Smooth muscle cell (in vitro differentiated cells): ENCODE results near the gene GNPTG. TPM values are rescaled to one million over a fixed set of nuclear protein-coding genes. Genes with fewer than 3 reads are reported as not detected.

Experiments
- DNase-seq: peaks from one replicate; lab custom pipeline; 2025; ENCODE audit not compliant: unreplicated experiment; lab: John Stamatoyannopoulos, UW
- H2AFZ ChIP-seq: fragments of 200-600 bp; sonication (generic); 2 replicates; pipeline ENCODE4 v1.6.0; 2016; ENCODE audit warnings: antibody characterized with exemption, low read depth, mild to moderate bottlenecking
- H3F3A ChIP-seq: fragments of 200-600 bp; sonication (generic); 2 replicates; pipeline ENCODE4 v1.6.0; 2017; ENCODE audit warnings: antibody characterized with exemption, low read depth
- H3K27ac ChIP-seq: fragments of 200-600 bp; sonication (generic); 2 replicates; pipeline ENCODE4 v1.5.1; 2016; ENCODE audit warnings: low read depth, mild to moderate bottlenecking
- H3K27me3 ChIP-seq: fragments of 200-600 bp; sonication (generic); 2 replicates; pipeline ENCODE4 v1.6.1; 2016; ENCODE audit warnings: low read depth, mild to moderate bottlenecking
- H3K36me3 ChIP-seq: fragments of 200-600 bp; sonication (generic); 2 replicates; pipeline ENCODE4 v1.5.1; 2016; ENCODE audit warnings: low read depth
- H3K4me1 ChIP-seq: fragments of 200-600 bp; sonication (generic); 2 replicates; pipeline ENCODE4 v1.5.1; 2016; ENCODE audit warnings: low read depth
- H3K4me2 ChIP-seq: fragments of 200-600 bp; sonication (generic); 2 replicates; pipeline ENCODE4 v1.6.0; 2016; ENCODE audit warnings: mild to moderate bottlenecking
- H3K4me3 ChIP-seq: fragments of 200-600 bp; sonication (generic); 2 replicates; pipeline ENCODE4 v1.5.1; 2016; ENCODE audit warnings: mild to moderate bottlenecking
- H3K79me2 ChIP-seq: fragments of 200-600 bp; sonication (generic); 2 replicates; pipeline ENCODE4 v1.6.0; 2016; ENCODE audit warnings: low read depth, mild to moderate bottlenecking
- H3K9ac ChIP-seq: fragments of 200-600 bp; sonication (generic); 2 replicates; pipeline ENCODE4 v1.6.0; 2016; ENCODE audit warnings: low read depth
- H3K9me3 ChIP-seq: fragments of 200-600 bp; sonication (generic); replicated peaks from 2 replicates; pipeline ENCODE4 v1.5.1; 2016; ENCODE audit warnings: low read depth
- H4K20me1 ChIP-seq: fragments of 200-600 bp; sonication (generic); 2 replicates; pipeline ENCODE4 v1.6.0; 2016; ENCODE audit warnings: low read depth
- CTCF ChIP-seq: fragments of 200-600 bp; sonication (generic); IDR thresholded peaks from 2 replicates; pipeline ENCODE4 v1.5.1; 2017; ENCODE audit warnings: borderline replicate concordance, mild to moderate bottlenecking, antibody characterized with exemption; ENCODE audit not compliant: insufficient read depth, poor library complexity, severe bottlenecking
- WGBS: methylation state at CpG from one replicate; pipeline ENCODE4 v1.1.7; 2016; ENCODE audit warnings: low lambda C conversion rate; 5-methylcytosine and 5-hydroxymethylcytosine counted together
- polyA plus RNA-seq: library from polyadenylated mRNA; unstranded; fragments of >200 nt; fragmentation: Nextera tagmentation; extraction: Ambion mirVana; gene quantifications from 2 replicates; pipeline ENCODE4 v1.2.1, GENCODE V29; 2016
- total RNA-seq: library from RNA; depleted of rRNA; stranded (reverse); fragments of >200 nt; gene quantifications from 2 replicates; pipeline ENCODE4 v1.2.3, GENCODE V29; 2014

Gene GNPTG
- total and polyA plus RNA-seq, 2 experiments from 2014 or later, result 28.0 to 73.3 TPM

DNA sequence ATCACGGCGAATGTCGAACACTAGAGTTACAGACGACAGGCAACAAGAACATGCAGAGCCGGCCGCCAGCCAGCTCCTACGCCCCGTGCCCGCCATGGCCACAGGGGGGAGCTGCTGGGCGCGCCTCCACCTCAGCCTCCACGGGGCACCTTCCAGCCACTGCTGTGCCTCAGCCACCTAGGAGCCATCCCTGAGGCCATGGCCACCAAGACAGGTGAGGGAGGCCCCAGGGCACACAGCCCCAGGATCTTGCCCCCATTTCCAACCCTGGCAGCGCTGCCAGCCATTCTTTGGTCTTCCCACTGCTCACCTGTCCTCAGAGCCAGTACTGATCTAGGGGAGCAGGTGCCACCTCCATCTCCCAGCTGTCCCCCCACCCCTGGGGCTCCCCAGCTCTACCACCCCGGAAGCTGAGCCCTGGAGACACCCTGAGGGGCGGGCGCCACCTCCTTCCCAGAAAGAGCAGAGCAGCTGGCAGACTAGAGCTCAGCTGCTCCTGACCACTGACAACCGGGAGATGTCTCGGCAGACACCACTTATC is 11.8 kb downstream of the GNPTG start:
- H3F3A ChIP-seq, result no peaks in the 10 kb centered on the region
- H3K36me3 ChIP-seq, result no peaks in the 10 kb centered on the region
- no peak overlapping the region for H3K27ac ChIP-seq
- H3K4me2 ChIP-seq, result no peak overlapping the region
- no peak overlapping the region for H3K9ac ChIP-seq
- no peaks in the 10 kb centered on the region for H3K9me3 ChIP-seq
- no peak for DNase-seq
- WGBS, result 69% methylated on average over 18 of the region's 18 CpGs
- H3K4me1 ChIP-seq, result no peaks in the 10 kb centered on the region
- TF ChIP-seq CTCF, result peak; percentile 66
- no peak overlapping the region for H3K4me3 ChIP-seq
- H4K20me1 ChIP-seq, result peaks cover 37% of the 10 kb centered on the region
- H3K79me2 ChIP-seq, result peaks cover 14% of the 10 kb centered on the region
- H3K27me3 ChIP-seq, result no peaks in the 10 kb centered on the region
- H2AFZ ChIP-seq, result no peak overlapping the region

- peaks cover 10% of the 10 kb centered on the region for H3K79me2 ChIP-seq
- 94% methylated on average over 22 of the region's 22 CpGs for WGBS
- no peak overlapping the region for H2AFZ ChIP-seq
- H3F3A ChIP-seq, result no peaks in the 10 kb centered on the region
- H3K9ac ChIP-seq, result no peak overlapping the region
- DNase-seq, result no peak
- H3K27ac ChIP-seq, result no peak overlapping the region
- peaks cover 28% of the 10 kb centered on the region for H4K20me1 ChIP-seq
- TF ChIP-seq CTCF, result no peak
- H3K4me2 ChIP-seq, result no peak overlapping the region
- no peak overlapping the region for H3K4me3 ChIP-seq
- H3K9me3 ChIP-seq, result no peaks in the 10 kb centered on the region
- H3K36me3 ChIP-seq, result no peaks in the 10 kb centered on the region
- H3K4me1 ChIP-seq, result no peaks in the 10 kb centered on the region
- H3K27me3 ChIP-seq, result no peaks in the 10 kb centered on the region
These were observed 12.8 kb downstream of the GNPTG start for GRCh38 chr16:1364510-1364909.

- WGBS, result 95% methylated on average over 29 of the region's 29 CpGs
- no peak overlapping the region for H2AFZ ChIP-seq
- H3K9ac ChIP-seq, result no peak overlapping the region
- no peaks in the 10 kb centered on the region for H3K9me3 ChIP-seq
- H3K79me2 ChIP-seq, result no peaks in the 10 kb centered on the region
- H3K27ac ChIP-seq, result no peak overlapping the region
- no peak for TF ChIP-seq CTCF
- H3K4me3 ChIP-seq, result no peak overlapping the region
- H3K27me3 ChIP-seq, result no peaks in the 10 kb centered on the region
- peaks cover 15% of the 10 kb centered on the region for H4K20me1 ChIP-seq
- no peaks in the 10 kb centered on the region for H3K4me1 ChIP-seq
- no peak for DNase-seq
- no peak overlapping the region for H3K4me2 ChIP-seq
- H3F3A ChIP-seq, result no peaks in the 10 kb centered on the region
- no peaks in the 10 kb centered on the region for H3K36me3 ChIP-seq
These were observed 14.5 kb downstream of the GNPTG start for GRCh38 chr16:1366060-1366711.
